HEK293T (cell line): Measurements from ENCODE around the gene SPI1.

Source experiments
- BHLHE40 ChIP-seq: fragments of 450-650 bp; IDR thresholded peaks from 2 replicates; pipeline ENCODE4 v1.6.1; 2016; ENCODE audit warnings: mild to moderate bottlenecking, moderate library complexity, borderline replicate concordance
- CTBP1 ChIP-seq: fragments of 450-650 bp; IDR thresholded peaks from 2 replicates; pipeline ENCODE4 v1.6.1; 2016; ENCODE audit warnings: borderline replicate concordance
- ELF4 ChIP-seq: fragments of 450-650 bp; IDR thresholded peaks from 2 replicates; pipeline ENCODE4 v1.6.1; 2017; ENCODE audit warnings: antibody characterized with exemption
- FOXA1 ChIP-seq: fragments of 450-650 bp; IDR thresholded peaks from 2 replicates; pipeline ENCODE4 v1.6.1; 2016; ENCODE audit warnings: mild to moderate bottlenecking
- FOXK2 ChIP-seq: fragments of 450-650 bp; IDR thresholded peaks from 2 replicates; pipeline ENCODE4 v1.6.1; 2016; ENCODE audit warnings: mild to moderate bottlenecking
- FOXM1 ChIP-seq: fragments of 450-650 bp; IDR thresholded peaks from 2 replicates; pipeline ENCODE4 v1.6.1; 2017; ENCODE audit warnings: mild to moderate bottlenecking, borderline replicate concordance
- L3MBTL2 ChIP-seq: fragments of 450-650 bp; conservative IDR thresholded peaks from 2 replicates; pipeline ENCODE4 v1.6.1; 2016; ENCODE audit warnings: mild to moderate bottlenecking
- LEF1 ChIP-seq: fragments of 450-650 bp; IDR thresholded peaks from 2 replicates; pipeline ENCODE4 v1.6.1; 2017; ENCODE audit warnings: mild to moderate bottlenecking, borderline replicate concordance
- SP1 ChIP-seq: fragments of 450-650 bp; IDR thresholded peaks from 2 replicates; pipeline ENCODE4 v1.6.1; 2017
- SUZ12 ChIP-seq: fragments of 450-650 bp; IDR thresholded peaks from 2 replicates; pipeline ENCODE4 v1.6.1; 2016; ENCODE audit warnings: mild to moderate bottlenecking
- TARDBP ChIP-seq: fragments of 450-650 bp; IDR thresholded peaks from 2 replicates; pipeline ENCODE4 v1.6.1; 2016

DNA sequence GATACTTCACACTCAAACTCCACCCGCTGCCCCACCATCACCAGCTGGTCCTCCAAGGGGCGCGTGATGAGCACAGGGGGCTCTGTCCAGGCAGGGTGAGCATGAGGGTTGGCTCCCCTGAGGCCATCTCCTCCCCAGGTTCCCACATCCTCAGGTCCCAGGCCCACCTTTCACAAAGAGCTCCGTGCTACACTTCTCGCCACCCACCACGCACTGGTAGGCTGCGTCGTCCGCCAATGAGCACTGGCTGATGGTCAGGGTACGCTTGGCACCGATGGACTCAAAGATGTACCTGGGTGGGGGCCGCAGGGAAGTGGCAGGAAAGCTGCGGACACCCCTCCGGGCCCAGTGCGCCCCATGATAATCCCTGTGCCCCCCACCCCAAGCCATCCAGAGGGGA lies 35.5 kb downstream of the SPI1 start:
- TF ChIP-seq BHLHE40 (no peak), FOXM1 (no peak), SP1 (no peak), L3MBTL2 (no peak), FOXA1 (no peak), CTBP1 (no peak), TARDBP (no peak), LEF1 (no peak), FOXK2 (no peak), SUZ12 (no peak), ELF4 (no peak)
